ENCODE results near the gene POLR1B.

POLR1B gene

DNA sequence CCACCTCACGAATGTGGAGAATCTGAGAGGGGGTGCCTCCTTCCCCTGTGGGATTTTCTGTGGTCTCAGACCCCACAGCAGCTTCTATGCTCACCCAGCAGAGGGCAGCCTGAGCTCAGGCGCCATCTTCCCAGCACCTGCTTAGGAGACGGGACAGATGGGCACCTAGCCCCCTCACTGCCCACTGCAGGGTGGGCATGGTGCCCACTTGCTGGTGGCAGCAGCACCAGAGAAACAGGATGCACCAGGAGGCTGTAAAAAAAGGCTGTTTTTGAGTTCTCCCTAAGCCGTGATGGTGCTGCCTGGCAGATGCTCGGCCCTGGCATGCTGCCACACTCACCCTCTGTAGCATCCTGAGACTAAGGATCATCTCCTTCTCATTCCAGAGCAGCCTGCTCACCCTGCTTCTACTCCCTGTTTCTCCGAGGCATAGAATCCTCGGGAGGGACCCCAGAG is 84.4 kb downstream of the POLR1B start:
- no peak overlapping the region for H3K4me3 ChIP-seq (ENCODE audit: low read depth, low read length)
- TF ChIP-seq, protein P1, sequence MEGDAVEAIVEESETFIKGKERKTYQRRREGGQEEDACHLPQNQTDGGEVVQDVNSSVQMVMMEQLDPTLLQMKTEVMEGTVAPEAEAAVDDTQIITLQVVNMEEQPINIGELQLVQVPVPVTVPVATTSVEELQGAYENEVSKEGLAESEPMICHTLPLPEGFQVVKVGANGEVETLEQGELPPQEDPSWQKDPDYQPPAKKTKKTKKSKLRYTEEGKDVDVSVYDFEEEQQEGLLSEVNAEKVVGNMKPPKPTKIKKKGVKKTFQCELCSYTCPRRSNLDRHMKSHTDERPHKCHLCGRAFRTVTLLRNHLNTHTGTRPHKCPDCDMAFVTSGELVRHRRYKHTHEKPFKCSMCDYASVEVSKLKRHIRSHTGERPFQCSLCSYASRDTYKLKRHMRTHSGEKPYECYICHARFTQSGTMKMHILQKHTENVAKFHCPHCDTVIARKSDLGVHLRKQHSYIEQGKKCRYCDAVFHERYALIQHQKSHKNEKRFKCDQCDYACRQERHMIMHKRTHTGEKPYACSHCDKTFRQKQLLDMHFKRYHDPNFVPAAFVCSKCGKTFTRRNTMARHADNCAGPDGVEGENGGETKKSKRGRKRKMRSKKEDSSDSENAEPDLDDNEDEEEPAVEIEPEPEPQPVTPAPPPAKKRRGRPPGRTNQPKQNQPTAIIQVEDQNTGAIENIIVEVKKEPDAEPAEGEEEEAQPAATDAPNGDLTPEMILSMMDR (IDR thresholded peaks at IDR 0.05; ENCODE audit: borderline replicate concordance, insufficient read depth, low read depth, low read length) = peak; percentile 96

Measured in GM12875 (cell line).